Motor neuron (in vitro differentiated cells): Measurements from ENCODE around the gene NANS. TPM values are rescaled to one million over a fixed set of nuclear protein-coding genes. Genes with fewer than 3 reads are reported as not detected.

ENCODE experiments used
- ATAC-seq, 8 experiments: fragments of 200-7000 bp; cut with Tn5 transposase; replicated peaks in 6 of 8; 2 replicates each; pipeline ENCODE4 v1.8.0; 2021; ENCODE audit warnings: mild to moderate bottlenecking in 8 of 8, moderate library complexity in 8 of 8
- H3K27ac ChIP-seq, 2 donors: fragments of 250-450 bp; sonication (Bioruptor Pico); 2 replicates each; pipeline ENCODE4 v1.9.0; 2021; ENCODE audit warnings: antibody characterized with exemption in 2 of 2, mild to moderate bottlenecking in 2 of 2, moderate library complexity in 1 of 2
- H3K4me1 ChIP-seq, 2 donors: fragments of 250-450 bp; sonication (Bioruptor Pico); replicated peaks in 1 of 2; 2 replicates each; pipeline ENCODE4 v1.6.1; 2021; ENCODE audit warnings: antibody characterized with exemption in 2 of 2, mild to moderate bottlenecking in 2 of 2, moderate library complexity in 1 of 2
- H3K4me3 ChIP-seq, 5 donors: fragments of 250-450 bp; sonication (Bioruptor Pico); 2 replicates each; pipeline ENCODE4 v1.9.0; 2021; ENCODE audit warnings: antibody characterized with exemption in 5 of 5, mild to moderate bottlenecking in 5 of 5, moderate library complexity in 4 of 5
- WGBS, 10 experiments: fragments of 450-650 bp; shearing (Covaris generic); methylation state at CpG; one replicate each; pipeline ENCODE4 v1.0.0; 2022; 5-methylcytosine and 5-hydroxymethylcytosine counted together
- in situ Hi-C, 9 experiments: fragments of 400-800 bp; cut with MboI; loops; one replicate each; pipeline ENCODE4 v1.15.0; 2021; ENCODE audit warnings: low sequenced_read_pairs in 9 of 9, low pct_unique_long_range_greater_than_20kb in 2 of 9; ENCODE audit not compliant: unreplicated experiment in 9 of 9
- total RNA-seq, 8 experiments: library from RNA; unstranded; fragments of 300-600 nt; gene quantifications; 2 replicates each; pipeline versions ENCODE4 v1.2.3 to v1.2.4, GENCODE V29; 2022

The NANS gene
- total RNA-seq, 8 experiments from 2014 or later, result 33.8 to 109 (median 65.5) TPM

DNA sequence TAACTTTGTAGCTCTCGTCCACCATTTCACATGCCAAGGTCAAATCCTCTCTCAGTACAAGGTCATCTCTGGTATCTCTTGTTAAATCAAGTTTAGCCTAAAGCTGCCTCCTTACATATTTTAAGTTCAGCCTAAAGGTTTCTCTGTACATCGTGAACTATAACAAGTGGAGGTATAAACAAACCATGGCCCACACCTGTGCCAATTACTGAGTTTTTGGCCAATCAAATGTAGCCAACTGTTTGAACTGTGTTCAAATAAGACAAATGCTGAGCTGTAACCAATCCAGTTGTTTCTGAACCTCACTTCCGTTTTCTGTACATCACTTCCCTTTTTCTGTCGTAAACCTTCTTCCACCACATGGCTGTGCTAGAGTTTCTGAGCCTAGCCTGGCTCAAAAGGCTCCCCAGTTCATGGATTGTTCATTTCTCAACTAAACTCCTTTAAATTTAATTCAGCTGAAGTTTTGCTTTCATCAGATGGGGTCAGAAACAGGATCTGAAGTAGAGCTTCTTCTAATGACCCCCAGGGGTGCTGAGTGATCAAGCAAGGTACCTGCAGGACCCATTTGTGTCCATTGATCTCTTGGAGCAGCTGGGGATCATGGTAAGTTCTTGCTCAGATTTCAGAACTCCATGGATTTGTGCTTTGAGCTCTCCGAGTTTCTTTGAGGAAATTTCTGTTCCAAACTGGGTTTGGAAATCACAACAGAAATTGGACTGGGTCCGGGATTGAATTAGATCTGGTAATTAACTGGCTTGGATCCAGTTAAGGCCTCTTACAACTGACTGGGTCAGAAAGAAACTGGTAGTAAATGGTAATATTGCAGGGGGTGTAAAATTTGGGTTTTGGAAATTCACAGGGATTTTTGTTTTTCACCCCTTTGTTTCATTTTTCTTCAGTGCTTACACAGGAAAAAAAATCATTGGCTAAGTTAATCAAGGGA is 11.0 kb upstream of the NANS start:
- Histone ChIP-seq H3K4me3 (no peak overlapping the region), H3K27ac (no peak overlapping the region), H3K4me1 (no peaks in the 10 kb centered on the region)
- ATAC-seq, result peak in 3 of 8 experiments; percentile 24 to 84 (median 78)
- in situ Hi-C loops, result no loop called here
- 15 to 94% (median 70%) methylated on average over 2 to 5 of the region's 6 CpGs; no CpG with 5 or more reads in 1 of the 10 experiments for WGBS, 10 experiments

DNA sequence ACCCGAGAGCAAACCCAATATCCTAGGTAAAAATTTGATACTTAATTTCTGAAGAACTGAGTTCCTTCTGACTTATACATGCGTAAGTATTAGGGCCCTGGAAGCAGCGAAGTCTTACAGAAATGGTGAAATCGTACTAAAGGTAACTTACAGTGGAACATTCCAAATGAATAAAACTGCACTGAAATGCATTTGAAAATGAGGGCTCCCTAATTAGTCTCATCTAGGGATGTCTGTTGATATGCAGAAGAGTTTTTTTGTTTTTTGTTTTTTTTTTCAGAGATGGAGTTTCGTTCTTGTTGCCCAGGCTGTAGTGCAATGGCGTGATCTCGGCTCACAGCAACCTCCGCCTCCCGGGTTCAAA is 10.4 kb upstream of the NANS start:
- 83 to 100% (median 95%) methylated on average over 1 to 9 of the region's 9 CpGs for WGBS, 10 experiments
- ATAC-seq, result no peak

DNA sequence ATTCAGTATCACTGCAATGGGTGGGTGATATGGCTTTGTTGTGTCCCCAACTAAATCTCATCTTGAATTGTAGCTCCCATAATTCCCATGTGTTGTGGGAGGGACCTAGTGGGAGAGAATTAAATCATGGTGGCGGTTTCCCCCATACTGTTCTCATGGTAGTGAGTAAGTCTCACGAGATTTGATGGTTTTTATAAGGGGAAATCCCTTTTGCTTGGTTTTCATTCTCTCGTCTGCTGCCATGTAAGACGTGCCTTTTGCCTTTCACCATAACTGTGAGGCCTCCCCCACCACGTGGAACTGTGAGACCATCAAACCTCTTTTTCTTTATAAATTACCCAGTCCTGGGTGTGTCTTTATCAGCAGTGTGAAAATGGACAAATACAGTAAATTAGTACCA is 9.5 kb upstream of the NANS start:
- no peak overlapping the region for H3K27ac ChIP-seq
- no peak for ATAC-seq
- H3K4me3 ChIP-seq, result no peak overlapping the region
- in situ Hi-C loops, result no loop called here
- WGBS, 10 experiments, result 51 to 100% (median 87%) methylated on average over 1 to 4 of the region's 5 CpGs; no CpG with 5 or more reads in 3 of the 10 experiments
- no peaks in the 10 kb centered on the region for H3K4me1 ChIP-seq

More for the DNA sequence above, 10.4 kb upstream of the NANS start:
- in situ Hi-C loops, result no loop called here
- Histone ChIP-seq H3K27ac (no peak overlapping the region), H3K4me1 (no peaks in the 10 kb centered on the region), H3K4me3 (no peak overlapping the region)

DNA sequence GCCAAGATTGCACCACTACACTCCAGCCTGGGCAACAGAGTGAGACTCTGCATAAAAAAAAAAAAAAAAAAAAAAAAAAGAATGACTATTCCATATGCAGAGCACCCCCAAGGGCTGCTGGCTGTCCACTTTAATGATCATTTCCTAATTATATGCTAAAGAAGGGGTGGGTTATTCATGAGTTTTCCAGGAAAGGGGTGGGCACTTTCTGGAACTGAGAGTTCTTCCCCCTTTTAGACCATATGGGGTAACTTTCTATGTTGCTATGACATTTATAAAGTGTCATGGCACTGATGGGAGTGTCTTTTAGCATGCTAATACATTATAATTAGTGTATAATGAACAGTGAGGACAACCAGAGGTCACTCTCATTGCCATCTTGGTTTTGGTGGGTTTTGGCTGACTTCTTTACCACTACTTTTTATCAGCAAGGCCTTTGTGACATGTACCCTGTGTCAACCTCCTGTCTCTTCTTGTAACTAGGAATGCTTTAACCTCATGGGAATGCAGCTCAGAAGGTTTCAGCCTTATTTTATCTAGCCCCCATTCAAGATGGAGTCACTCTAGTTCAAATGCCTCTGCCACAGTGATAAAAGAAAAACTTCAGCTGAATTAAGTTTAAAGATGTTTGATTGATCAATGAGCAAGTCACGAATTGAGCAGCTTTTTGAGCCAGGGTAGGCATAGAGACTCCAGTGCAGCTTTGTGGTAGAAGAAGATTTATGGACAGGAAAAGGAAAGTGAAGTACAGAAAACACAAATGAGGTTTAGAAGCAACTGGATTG is 7.1 kb upstream of the NANS start:
- WGBS, 10 experiments, result 22 to 100% (median 57%) methylated on average over 1 of the region's 1 CpG; no CpG with 5 or more reads in 3 of the 10 experiments
- in situ Hi-C loops, result loop anchor here in 1 of 9 experiments (25.0 kb wide), 1 partner anchor 213 kb away; the partner anchor contains the start of gene TBC1D2

DNA sequence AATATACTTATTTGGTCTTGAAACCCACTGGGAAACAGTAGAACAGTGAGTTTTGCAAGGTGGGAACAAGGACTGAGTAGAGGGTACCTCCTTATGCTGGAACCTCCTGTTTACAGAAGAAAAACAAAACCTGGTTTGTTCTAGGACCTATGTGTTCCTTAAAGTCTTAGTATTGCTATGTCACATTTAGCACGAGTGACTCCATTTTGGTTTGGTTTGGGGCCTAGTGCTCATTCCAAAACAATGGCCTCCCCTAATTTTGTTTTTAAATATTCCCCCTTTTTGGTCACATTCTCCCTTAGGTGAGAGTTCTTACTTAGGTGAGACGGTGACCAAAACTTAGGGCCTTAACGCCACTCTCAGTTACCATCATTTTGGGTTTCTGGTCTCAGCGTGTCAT is 6.2 kb upstream of the NANS start:
- no peak for ATAC-seq
- WGBS, 10 experiments, result 38 to 100% (median 100%) methylated on average over 1 to 4 of the region's 4 CpGs; no CpG with 5 or more reads in 1 of the 10 experiments
- in situ Hi-C loops, result loop anchor here in 1 of 9 experiments (25.0 kb wide), 1 partner anchor 212 kb away; the partner anchor contains the start of gene TBC1D2
- no peaks in the 10 kb centered on the region for H3K4me1 ChIP-seq
- no peak overlapping the region for H3K4me3 ChIP-seq
- no peak overlapping the region for H3K27ac ChIP-seq

More for the DNA sequence above, 7.1 kb upstream of the NANS start:
- no peaks in the 10 kb centered on the region for H3K4me1 ChIP-seq
- no peak overlapping the region for H3K4me3 ChIP-seq
- no peak overlapping the region for H3K27ac ChIP-seq
- ATAC-seq, result peak in 3 of 8 experiments; percentile 68 to 90 (median 79)

DNA sequence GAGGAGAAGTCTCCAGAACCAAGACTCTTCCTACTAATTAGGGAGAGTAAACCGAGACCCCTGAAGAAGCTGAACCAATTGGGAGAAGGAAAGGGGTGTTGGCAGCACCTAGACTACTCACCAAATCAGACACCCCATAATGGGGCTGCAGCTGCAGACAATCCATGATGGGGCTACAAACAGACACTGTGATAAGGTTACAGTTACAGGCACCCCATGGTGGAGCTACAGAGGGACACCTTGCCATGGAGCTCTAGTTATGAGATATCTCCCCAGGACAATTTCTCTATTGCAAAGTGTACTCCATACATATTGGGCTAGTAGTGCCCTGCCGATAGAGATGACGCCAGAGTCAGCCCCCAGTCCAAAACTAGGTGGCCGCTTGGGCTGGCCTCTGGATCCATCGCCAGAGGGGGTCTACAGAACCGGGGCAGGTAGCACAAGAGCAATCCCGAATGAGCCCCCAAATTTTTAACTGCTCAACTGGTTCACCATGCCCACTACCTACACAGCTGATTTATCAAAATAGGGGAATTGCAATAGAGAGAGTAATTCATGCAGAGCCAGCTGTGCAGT is 2.1 kb upstream of the NANS start:
- H3K27ac ChIP-seq, result no peak overlapping the region
- 72 to 100% (median 90%) methylated on average over 2 to 5 of the region's 7 CpGs; no CpG with 5 or more reads in 2 of the 10 experiments for WGBS, 10 experiments
- in situ Hi-C loops, result loop anchor here in 1 of 9 experiments (25.0 kb wide), 1 partner anchor 208 kb away; the partner anchor contains the start of gene TBC1D2
- no peak for ATAC-seq
- no peak overlapping the region for H3K4me3 ChIP-seq
- no peaks in the 10 kb centered on the region for H3K4me1 ChIP-seq

DNA sequence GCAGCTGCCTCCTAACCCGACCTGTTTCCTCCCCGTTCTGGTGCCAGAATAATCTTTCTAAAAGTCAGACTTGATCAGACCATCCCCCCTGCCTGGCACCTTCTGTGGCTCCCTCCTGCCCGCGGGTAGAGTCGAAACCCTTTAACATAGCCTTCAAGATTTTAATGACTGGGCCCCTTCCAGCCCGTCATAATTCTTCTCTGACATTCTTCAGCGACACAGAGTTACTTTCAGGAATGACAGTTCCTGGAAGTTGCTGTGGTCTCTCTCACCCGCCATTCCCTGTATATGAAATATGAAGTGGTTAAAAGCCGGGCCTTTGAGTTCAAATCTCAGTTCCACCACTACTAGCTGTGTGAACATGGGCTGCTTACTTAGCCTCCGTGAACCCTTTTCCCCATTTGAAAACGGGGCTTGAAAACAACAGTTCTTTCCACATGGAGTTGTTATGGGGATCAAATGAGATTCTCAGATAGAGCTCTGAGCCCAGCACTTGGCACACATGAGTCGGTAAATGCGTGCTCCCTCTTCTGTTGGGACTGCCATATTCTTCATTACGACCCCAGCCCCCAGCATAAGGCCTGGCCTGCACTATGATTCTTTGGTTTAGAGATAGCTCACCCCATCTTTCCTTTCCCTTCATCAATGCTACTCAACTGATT is 737 bp downstream of the NANS start:
- WGBS, 10 experiments, result 0 to 29% (median 2%) methylated on average over 1 to 10 of the region's 14 CpGs
- peak overlapping the region; percentile 78 to 90 for H3K27ac ChIP-seq
- no peak for ATAC-seq
- no peaks in the 10 kb centered on the region for H3K4me1 ChIP-seq
- in situ Hi-C loops, result loop anchor here in 1 of 9 experiments (25.0 kb wide), 1 partner anchor 205 kb away; the partner anchor contains the start of gene TBC1D2
- H3K4me3 ChIP-seq, result peak overlapping the region; percentile 79 to 95 (median 81)

DNA sequence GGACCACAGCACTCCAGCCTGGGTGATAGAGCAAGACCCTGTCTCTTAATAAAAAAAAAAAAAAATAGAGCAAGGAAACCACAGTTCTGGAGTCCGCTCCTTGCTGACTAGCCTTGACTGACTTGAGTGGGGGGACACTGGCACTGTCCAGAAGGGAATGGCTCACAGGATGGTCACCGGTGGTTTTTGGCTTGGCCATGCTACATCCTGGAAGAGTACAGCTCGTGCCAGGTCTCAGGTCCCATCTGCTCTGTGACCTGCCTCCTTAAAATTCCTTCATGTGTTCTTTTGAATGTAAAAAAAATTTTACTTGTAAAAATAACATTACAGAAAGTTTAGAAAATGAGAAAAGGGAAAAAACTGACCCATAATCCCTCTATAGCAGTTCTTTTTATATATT is 5.6 kb downstream of the NANS start:
- in situ Hi-C loops, result loop anchor here in 1 of 9 experiments (25.0 kb wide), 1 partner anchor 200 kb away; the partner anchor contains the start of gene TBC1D2
- no peak for ATAC-seq
- Histone ChIP-seq H3K4me1 (no peaks in the 10 kb centered on the region), H3K27ac (no peak overlapping the region), H3K4me3 (no peak overlapping the region)
- WGBS, 10 experiments, result 90 to 100% (median 100%) methylated on average over 1 to 3 of the region's 3 CpGs; no CpG with 5 or more reads in 4 of the 10 experiments

DNA sequence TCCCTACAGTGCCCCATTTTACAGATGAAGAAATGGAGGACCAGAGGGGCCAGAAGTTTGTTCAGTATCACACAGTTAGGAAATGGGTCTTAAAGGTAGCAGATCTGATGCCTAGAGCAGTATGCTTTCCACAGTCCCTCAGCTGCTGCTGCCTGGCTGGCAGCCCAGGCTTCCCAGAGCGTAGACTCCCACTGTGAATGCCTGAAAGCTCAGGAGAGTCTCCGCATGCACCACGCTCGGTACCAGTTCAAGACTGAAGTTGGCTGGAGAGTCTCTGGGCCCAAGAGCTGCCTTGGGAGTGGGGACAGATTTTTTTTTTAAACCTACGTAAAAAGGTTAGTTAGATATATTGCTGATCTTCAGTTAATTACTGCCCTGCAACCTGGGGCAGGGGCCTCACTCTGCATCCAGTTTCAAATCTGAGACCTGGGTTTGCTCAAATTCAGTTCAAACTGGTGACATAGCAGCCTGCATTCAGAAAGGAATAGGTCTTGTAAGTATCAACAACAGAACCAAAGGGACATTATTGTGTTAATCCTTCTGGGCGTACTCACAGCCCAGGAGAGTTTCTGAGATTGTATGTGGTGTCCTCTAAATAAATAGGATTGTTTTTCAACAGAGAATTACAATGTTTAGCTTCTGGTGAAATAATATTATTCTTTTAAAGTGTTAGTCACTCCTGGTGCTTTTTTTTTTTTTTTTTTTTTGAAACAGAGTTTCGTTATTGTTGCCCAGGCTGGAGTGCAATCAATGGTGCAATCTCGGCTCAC is 8.3 kb downstream of the NANS start:
- WGBS, 10 experiments, result 87 to 100% (median 100%) methylated on average over 1 to 7 of the region's 8 CpGs; no CpG with 5 or more reads in 1 of the 10 experiments
- ATAC-seq, result no peak
- Histone ChIP-seq H3K4me3 (no peak overlapping the region), H3K4me1 (no peaks in the 10 kb centered on the region), H3K27ac (no peak overlapping the region)
- in situ Hi-C loops, result loop anchor here in 1 of 9 experiments (25.0 kb wide), 1 partner anchor 197 kb away; the partner anchor contains the start of gene TBC1D2

DNA sequence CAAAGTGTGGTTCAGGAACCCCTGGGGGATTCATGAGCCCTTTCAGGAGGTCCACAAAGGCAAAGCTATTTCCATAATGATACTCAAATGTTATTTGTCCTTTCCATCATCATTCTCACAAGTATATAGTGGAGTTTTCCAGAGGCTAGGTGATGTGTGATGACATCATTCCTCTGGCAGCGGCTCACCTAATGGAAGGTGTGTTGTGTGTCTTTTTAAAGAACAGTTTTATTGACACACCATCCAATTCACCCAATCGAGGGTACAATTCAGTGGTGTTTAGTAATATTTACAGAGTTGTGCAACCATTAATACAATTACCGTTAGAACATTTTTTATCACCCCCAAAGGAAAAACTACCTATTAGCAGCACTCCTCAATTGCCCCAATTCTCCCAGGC is 9.7 kb downstream of the NANS start:
- in situ Hi-C loops, result loop anchor here in 1 of 9 experiments (25.0 kb wide), 1 partner anchor 196 kb away; the partner anchor contains the start of gene TBC1D2
- Histone ChIP-seq H3K27ac (no peak overlapping the region), H3K4me1 (no peaks in the 10 kb centered on the region), H3K4me3 (no peak overlapping the region)
- 90 to 100% (median 96%) methylated on average over 1 to 3 of the region's 3 CpGs; no CpG with 5 or more reads in 2 of the 10 experiments for WGBS, 10 experiments
- no peak for ATAC-seq

DNA sequence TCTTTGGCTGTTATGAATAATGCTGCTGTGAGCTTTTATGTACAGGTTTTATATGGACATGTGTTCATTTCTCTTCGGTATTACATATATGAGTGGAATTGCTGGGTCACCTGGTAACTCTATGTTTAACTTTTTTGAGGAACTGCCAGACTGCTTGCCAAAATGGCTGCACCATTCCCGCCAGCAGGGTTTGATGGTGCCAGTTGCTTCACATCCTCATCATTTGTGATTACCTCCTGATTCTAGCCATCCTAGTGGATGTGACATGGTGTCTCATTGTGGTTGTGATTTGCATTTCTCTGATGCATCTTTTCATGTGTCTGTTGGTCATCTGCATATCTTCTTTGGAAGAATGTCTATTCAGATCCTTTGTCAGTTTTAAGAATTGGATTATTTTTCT is 10.7 kb downstream of the NANS start:
- in situ Hi-C loops, result loop anchor here in 1 of 9 experiments (25.0 kb wide), 1 partner anchor 195 kb away; the partner anchor contains the start of gene TBC1D2
- Histone ChIP-seq H3K4me3 (no peak overlapping the region), H3K27ac (no peak overlapping the region), H3K4me1 (no peaks in the 10 kb centered on the region)
- 79 to 100% (median 98%) methylated on average over 1 to 2 of the region's 2 CpGs; no CpG with 5 or more reads in 2 of the 10 experiments for WGBS, 10 experiments
- no peak for ATAC-seq
